ENCODE data around the gene ZBTB3.

GRCh38 chr11:62708392-62708791 is 45.6 kb downstream of the ZBTB3 start:
- TF ChIP-seq, protein P1, sequence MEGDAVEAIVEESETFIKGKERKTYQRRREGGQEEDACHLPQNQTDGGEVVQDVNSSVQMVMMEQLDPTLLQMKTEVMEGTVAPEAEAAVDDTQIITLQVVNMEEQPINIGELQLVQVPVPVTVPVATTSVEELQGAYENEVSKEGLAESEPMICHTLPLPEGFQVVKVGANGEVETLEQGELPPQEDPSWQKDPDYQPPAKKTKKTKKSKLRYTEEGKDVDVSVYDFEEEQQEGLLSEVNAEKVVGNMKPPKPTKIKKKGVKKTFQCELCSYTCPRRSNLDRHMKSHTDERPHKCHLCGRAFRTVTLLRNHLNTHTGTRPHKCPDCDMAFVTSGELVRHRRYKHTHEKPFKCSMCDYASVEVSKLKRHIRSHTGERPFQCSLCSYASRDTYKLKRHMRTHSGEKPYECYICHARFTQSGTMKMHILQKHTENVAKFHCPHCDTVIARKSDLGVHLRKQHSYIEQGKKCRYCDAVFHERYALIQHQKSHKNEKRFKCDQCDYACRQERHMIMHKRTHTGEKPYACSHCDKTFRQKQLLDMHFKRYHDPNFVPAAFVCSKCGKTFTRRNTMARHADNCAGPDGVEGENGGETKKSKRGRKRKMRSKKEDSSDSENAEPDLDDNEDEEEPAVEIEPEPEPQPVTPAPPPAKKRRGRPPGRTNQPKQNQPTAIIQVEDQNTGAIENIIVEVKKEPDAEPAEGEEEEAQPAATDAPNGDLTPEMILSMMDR (conservative IDR thresholded peaks at IDR 0.05; ENCODE audit: low read depth, low read length): no peak
- no peak for TF ChIP-seq EZH2 (IDR thresholded peaks at IDR 0.05; ENCODE audit: borderline replicate concordance, low read depth, low read length, poor library complexity, severe bottlenecking)

Data from A673 (cell line).